Thyroid gland (tissue), 4 donors: ENCODE measurements around the gene GOLGA6L24.
"Not testable (repeated sequence)": the region's sequence is repeated elsewhere in the genome, so short reads cannot be mapped to it uniquely, and the experiment has no call there.

Experiments
- POLR2A ChIP-seq, 2 donors: fragments of 450-650 bp; IDR thresholded peaks; one replicate each; pipeline ENCODE4 v1.6.1; 2017; ENCODE audit warnings: antibody characterized with exemption in 2 of 2, mild to moderate bottlenecking in 2 of 2, moderate library complexity in 1 of 2
- TF ChIP-seq, protein P1 (sequence below), 6 experiments: fragments of 200-600 bp in 3 of 6; fragments of 450-650 bp in 3 of 6; sonication (generic) in 3 of 6; IDR thresholded peaks; one replicate each; pipeline ENCODE4 v1.5.1; 2016 to 2019; ENCODE audit warnings: antibody characterized with exemption in 6 of 6, mild to moderate bottlenecking in 2 of 6, inconsistent platforms in 1 of 6, moderate library complexity in 1 of 6

DNA sequence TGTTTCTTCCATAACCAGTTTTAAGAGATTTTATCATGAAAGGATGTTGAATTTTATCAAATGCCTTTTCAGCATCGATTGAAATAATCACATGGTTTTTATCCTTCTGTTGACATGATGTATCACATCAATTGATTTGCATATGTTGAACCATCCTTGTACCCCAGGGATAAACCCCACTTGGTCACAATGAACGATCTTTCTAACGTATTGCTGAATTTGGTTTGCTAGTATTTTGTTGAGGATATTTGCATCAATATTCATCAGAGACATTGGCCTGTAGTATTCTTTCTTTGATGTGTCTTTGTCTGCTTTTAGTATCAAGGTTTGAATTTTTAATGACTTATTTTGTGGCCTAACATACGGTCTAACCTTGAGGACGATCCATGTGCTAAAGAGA lies 49.2 kb downstream of the GOLGA6L24 start:
- TF ChIP-seq, protein P1, sequence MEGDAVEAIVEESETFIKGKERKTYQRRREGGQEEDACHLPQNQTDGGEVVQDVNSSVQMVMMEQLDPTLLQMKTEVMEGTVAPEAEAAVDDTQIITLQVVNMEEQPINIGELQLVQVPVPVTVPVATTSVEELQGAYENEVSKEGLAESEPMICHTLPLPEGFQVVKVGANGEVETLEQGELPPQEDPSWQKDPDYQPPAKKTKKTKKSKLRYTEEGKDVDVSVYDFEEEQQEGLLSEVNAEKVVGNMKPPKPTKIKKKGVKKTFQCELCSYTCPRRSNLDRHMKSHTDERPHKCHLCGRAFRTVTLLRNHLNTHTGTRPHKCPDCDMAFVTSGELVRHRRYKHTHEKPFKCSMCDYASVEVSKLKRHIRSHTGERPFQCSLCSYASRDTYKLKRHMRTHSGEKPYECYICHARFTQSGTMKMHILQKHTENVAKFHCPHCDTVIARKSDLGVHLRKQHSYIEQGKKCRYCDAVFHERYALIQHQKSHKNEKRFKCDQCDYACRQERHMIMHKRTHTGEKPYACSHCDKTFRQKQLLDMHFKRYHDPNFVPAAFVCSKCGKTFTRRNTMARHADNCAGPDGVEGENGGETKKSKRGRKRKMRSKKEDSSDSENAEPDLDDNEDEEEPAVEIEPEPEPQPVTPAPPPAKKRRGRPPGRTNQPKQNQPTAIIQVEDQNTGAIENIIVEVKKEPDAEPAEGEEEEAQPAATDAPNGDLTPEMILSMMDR (IDR thresholded peaks at IDR 0.05) = not testable (repeated sequence)
- TF ChIP-seq POLR2A (IDR thresholded peaks at IDR 0.05) = not testable (repeated sequence)
